ENCODE results near the gene PAEP.

The PAEP gene

DNA sequence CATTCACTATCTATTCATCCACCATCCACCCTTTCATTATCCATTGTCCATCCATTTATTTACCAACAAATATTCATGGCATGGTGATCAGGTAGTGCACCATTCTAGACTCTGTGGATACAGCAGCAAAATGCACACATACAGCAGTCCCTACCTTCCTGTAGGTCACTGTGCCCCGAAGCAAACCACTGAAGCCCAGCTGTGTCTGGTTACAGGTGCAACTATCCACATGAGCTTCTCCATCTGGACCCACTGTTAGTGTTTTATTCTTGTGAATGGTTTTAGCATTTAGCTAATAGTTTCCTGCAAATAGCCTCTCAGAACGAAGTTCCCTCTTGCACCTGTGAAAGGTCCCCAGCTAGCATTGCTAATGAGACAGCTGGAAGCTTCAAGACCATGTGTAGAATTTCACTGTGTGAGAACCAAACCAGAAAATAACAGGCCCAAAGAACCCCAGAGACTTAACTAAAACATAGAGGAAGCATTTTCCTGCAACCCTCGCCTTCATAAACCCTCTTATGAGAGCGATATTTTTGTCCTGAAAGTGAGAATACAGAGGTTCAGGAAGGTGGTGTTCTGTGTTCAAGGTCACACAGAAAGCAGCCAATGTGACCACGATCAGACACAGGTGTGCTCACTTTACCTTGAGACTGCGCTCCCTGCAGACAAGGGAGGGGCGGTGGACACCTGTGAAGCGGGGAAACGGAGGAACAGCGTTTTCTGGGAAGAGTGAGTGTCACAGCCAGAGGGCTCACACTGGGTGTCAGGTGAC, 18.5 kb downstream of the PAEP start:
- no peak for DNase-seq (ENCODE audit: low spot score)

DNA sequence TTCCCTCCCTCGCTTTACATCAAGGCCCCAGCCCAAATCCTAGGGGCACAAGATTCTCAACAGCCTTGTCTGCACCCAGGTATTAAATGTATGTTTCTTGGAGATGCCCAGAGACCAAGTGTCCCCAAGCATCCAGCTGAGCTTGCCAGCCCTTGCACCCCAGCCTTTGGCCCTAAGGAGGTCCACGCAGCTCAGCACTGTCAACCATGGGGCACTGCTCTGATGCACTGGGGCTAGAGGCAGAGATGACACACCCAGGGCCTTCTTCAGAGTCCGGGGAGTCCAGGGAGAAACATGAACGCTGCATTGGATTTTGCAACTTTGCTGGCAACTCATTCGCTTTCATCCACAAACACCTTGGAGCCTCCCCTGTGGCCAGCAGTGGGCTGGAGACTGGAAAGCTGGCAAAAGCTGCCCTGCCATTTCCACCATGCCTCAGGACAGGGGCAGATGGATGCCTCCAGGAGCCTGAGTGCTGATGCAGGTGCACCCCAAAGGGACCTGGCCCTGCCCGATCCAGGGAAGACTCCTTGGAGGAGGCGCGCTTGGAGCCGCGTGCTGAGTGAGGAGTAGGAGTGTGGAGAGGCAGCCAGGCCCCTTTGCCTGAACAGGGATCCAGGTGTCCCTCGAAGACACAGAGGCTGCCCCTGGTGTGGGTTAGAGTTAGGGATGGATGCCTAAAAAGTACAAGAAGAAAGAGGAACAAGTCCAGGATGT, 19.3 kb downstream of the PAEP start:
- DNase-seq (ENCODE audit: low spot score), result no peak

DNA sequence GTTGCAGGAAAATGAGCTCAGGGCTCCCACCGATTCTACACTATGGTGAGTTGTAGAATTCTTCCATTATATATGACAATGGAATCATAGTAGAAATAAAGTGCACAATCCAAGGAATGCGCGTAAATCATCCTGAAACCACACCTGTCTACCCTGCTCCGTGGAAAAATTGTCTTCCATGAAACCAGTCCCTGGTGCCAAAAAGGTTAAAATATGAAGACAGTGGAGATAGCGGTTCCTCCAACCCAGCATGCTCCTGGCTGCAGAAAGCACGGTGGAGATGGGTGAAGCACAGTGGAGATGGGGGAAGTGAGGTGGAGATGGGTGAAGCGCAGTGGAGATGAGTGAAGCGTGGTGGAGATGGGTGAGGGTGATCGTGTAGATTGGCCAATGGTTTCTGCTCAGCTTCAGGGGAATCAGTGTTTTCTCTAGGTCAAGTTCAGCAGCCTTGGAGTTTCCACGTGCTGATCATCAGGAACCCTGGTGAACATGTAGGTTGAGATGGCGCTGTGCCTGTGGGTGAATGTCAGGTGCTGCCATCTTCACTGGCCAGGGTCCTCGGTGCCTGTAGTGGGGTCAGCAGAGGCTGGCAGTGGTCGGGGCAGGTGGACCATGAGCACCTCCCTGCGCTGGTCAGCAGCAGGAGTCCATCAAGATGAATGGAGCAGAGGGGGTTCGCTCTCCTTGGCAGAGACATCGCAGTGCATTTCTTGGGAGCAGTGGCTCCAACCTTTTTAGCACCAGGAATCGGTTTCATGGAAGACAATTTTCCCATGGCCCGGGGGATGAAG, 20.3 kb downstream of the PAEP start:
- no peak for DNase-seq (ENCODE audit: low spot score)

DNA sequence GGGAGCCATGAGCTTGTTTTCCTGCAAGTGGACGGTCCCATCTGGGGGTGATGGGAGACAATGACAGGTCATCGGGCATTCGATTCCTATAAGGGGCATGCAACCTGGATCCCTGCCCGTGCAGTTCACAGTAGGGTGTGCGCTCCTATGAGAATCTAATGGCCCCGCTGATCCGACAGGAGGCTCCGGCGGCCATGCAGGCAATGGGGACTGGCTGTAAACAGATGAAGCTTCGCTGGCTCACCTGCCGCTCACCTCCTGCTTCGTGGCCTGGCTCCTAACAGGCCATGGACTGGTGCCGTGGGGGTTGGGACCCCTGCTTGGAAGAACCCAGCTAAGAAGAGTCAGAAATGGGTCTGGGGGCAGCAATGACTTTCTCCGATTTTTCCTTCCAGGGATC, 21.0 kb downstream of the PAEP start:
- no peak for DNase-seq (ENCODE audit: low spot score)

DNA sequence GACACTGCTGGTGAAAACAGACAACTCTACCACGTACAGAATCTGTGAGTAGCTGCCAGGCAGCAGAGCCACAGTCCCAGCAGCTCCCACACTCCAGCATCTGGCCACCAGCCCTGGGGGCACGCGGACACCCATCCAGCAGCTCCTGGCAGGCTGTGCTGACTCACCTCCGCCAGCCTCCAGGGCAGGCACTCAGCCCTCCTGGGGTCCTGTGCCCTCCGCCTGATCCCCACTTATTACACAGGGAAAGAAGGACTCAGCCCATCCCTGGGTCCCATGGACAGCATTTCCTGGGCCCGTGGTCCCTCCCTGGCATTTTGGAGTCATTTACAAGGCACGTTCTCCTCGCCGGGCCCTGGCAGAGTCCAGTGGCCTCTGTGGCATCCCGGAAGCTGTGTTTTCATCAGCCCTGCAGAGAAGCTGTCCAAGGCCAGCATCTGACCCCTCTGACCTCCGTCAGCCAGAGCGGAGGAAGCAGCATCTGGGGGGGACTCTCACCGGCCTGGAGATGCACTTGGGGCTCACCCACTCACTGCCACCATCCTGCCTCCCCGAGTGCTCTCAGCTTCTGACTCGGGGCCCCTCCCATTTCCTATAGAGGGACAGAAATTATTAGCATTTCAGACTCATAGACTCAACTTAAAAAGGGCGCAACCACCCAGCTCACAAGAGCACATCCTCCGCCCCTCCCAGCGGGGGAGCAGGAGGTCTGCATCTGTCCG, 21.6 kb downstream of the PAEP start:
- DNase-seq (ENCODE audit: low spot score), result no peak

DNA sequence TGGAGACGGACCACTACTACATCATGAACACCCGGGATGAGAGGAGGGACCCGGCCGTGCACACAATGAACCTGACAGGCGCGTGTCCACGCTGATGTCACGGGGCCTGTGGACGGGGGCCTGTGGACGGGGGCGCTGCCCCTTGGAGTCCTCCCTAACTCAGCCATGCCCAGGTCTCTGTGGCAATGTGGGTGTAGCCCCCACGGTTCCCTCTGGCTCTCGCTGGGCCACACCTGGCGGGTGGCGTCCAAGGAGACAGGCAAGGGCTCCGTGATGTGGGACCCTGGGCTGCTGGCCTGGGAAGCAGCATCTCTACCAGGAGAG, 22.1 kb downstream of the PAEP start:
- no peak for DNase-seq (ENCODE audit: low spot score)

DNA sequence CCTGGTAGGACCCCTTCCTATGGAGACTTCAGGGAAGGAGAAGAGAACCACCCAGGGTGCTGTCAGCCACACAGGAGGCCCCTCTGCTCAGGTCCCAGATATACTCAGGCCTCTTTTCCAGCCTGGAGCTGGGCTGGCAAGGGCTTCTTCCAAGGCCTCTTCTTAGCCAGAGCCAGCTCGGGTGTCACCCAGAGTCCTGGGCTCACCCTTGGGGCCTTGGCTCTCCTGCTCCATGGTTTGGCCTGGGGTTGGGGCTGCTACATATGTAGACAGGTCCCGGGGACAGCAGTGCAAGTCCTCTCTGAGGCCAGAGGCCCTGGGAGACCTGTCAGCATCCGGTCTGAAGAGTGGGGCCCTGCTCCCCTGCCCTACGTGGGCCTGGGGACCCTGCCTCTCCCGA, 22.8 kb downstream of the PAEP start:
- DNase-seq (ENCODE audit: low spot score), result no peak

DNA sequence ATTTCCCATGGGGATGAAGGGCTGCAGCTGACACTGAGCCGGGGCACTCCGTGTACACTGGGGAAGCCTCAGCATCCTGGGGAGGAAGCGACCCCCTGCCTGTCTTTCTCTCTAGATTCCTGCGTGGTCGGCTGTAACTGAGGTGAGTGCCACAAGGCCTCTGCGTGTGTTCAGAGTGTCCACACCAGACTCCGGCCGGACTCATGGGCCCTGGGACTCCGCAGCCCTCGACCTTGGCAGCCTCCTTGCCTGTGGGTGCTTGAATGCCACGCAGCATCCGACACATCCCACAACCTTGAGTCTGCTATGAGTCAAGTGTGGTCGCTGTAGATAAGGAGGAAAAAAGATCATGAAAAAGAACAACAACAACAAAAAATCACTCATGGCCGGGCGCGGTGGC, 23.4 kb downstream of the PAEP start:
- DNase-seq (ENCODE audit: low spot score), result no peak

DNA sequence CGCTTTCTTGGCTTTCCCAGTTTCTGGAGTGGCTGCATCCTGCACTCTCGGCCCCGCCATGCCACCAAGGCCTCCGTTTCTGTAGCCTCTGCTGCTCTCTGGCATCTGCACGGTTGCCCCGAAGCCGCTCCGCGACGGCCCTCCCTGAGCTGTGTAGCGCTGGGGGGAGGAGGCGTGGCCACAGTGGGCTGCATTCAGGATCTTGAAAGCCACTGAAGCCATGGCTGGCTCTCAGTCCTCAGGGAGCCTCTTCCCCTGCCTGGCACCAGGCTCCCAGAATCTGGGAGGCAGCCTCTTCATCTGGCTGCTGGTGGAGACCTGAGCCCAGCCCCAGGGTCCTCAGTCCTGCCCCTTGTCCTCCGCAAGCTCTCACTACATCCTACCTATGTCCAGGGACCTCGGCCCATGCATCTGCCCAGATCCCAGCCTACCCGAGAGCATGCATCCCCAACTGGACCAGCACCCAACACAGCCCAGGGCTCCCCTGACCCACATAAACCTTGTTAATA, 25.1 kb downstream of the PAEP start:
- DNase-seq (ENCODE audit: low spot score), result no peak

DNA sequence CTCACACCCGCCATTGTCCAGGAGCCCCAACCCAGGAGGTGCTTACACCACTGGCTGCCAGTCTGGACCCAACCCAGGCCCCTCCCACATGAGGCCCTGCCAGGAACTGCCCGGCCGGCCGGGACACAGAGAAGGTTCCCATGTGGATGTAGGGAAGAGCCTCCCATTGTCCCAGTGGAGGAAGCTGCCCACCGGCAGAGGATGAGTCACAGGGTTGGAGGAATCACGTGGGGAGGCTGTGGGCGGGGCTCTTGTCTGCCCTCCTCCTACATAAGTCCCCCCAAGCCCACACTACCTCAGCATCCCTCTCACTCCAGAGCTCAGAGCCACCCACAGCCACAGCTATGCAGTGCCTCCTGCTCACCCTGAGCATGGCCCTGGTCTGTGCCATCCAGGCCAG, 26.1 kb downstream of the PAEP start:
- DNase-seq (ENCODE audit: low spot score), result no peak

DNA sequence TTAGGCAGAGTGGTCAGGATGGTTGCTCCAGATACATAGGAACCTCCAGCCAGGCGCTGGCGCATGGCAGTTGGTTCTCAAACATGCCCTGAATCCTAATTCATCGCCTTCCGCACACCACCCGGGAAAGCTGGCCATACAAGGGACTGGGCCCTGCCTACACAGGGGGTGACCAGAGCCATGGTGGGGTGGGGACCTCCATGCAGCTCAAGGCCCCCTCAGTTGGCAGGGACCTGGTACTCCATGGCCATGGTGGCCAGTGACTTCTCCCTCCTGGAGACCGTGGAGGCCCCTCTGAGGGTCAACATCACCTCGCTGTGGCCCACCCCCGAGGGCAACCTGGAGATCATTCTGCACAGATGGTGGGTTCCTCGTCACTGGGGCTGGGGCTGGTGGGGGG, 26.8 kb downstream of the PAEP start:
- DNase-seq (ENCODE audit: low spot score), result no peak

DNA sequence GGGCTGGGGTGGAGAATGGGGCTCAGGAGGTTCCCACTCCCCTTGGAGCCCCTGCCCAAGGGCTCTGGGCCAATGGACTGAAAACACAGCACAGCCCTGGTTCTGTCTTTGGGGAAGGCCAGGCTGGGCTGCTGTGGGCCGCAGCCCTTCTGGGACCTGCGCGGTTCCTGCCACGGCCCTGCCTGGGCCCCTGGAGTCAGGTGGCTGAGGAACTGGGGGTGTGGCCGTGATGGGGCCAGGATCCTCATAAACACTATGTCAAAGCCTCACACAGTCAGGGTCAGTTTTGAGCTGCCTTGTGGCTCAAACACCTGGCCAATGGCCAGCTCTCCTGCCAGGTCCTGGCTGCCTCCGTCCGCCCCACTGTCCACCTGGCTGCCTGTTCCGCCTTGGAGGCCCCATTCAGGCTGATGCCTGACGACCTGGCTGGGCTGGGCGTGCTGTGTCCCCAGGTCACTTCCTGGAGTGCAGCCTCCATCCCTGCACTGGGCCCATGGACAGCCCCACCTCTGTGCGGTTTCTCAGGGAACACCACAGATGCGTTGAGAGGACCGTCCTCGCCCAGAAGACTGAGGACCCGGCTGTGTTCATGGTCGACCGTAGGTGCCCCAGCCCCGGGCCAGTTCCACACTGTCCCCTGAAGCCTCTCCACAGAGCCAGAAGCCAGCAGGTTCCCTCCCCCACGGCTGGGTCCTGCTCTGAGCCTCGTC, 27.5 kb downstream of the PAEP start:
- DNase-seq (ENCODE audit: low spot score), result no peak

DNA sequence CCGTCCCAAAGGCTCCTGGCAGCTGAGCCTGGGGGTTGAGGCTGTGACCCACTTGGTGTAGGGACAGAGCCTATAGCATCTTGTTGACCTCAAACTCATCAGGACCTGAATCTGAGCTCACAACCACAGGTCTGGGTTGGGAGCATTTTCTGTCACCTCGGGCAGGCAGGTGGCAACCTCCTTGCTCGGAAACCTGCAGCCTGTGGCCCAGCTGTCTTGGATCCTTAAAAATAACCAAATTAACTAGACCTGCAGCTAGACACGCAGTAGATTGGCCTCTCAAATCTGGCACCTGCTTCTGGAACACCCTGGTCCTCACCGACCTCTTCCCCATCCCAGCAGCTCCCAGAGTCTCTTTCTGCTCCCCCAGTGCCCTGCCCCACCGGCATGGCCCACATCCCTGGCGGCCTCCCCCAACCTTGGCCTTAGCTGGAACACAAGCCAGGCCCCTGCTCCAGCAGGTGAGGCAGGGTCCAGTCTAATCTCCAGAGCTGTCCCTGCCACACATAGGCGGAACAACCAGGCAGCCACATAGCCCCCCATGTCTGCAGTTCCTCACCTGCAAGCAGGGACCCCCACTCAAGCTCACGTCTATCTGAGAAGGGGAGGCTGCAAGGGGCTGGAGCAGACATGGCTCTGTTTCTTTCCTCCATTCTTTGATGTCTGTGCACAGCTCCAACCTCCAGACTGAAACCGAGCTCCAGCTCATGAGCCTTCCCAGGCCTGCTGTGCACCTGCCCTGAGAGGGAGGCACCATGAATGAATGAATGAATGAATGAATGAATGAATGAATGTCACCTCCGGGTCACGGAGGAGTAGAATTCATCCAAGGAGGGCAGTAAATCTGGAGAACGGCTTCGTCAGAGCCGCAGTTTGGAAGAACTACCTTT, 28.3 kb downstream of the PAEP start:
- no peak for DNase-seq (ENCODE audit: low spot score)

DNA sequence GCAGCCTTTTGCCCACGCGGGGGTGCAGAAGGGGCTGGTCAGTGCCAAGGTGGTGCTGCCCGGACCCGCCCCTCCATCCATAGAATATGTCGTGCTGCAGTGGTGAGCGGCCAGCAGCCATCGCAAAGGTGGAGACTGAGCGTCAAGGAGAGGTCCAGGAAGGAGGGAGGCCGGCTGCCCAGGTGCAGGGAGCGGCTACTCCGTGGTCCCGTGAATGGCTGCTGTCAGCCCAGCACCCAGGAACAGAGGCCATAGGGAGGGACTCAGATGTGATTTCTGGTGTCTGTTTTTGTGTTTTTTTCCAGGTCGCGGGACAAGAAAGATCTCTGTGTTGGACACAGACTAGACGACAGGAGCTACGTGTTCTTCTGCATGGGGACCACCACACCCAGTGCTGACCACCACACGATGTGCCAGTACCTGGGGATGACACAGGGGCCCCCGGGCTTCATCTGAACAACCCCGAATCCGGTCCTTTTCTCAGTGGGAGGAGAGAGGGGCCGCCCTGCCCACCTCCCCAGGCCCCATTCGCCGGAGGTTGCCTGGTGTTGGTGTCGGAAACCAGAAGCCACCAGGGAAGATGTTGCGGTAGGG, 29.0 kb downstream of the PAEP start:
- no peak for DNase-seq (ENCODE audit: low spot score)

DNA sequence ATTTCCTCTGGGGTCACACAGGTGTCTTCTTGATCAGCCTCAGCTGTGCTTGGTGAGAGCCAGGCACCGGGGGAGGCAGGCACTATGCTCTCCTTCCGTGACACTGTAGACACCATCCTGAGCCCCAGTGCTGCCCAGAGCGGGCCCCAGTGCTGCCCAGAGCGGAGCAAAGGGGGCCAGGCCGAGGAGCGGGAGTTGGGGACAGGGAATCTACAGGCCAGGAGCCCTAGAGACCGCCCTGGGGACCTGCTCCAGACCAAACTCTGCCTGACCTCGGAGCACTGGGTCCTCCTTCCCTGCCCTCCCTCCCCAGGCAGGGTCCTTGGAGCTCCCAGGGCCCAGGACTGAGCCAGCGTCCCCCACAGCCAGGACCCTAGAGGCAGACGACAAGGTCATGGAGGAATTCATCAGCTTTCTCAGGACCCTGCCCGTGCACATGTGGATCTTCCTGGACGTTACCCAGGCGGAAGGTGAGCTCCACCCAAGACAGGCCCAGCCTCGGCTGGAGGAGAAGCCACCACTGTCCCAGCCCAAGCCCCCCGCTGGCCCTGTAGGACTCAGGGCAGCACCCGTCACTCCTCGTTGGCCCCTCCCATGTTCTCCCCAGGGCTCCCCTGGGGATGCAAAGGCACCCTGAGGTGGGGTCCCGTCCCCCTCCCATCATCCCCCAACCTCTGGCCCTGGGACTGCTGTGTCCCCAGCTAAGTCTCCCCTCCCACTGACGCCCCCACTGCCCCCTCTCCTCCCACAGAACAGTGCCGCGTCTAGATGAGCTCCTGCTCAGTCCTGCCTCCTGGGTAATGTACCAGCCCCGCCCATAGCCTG, 30.2 kb downstream of the PAEP start:
- no peak for DNase-seq (ENCODE audit: low spot score)

DNA sequence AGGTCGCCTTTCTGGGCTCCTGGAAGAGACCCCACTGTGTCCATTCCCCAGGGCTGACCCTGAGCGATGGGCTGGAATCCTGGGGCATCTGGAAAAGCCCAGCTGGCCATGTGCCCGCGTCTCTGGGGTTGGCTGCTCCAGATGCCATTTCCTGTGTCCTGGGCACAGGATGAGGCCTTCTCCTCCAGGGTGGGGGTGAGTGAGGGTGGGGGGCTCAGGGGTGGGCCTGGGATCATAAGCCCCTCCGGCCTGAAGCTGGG, 30.7 kb downstream of the PAEP start:
- no peak for DNase-seq (ENCODE audit: low spot score)

DNA sequence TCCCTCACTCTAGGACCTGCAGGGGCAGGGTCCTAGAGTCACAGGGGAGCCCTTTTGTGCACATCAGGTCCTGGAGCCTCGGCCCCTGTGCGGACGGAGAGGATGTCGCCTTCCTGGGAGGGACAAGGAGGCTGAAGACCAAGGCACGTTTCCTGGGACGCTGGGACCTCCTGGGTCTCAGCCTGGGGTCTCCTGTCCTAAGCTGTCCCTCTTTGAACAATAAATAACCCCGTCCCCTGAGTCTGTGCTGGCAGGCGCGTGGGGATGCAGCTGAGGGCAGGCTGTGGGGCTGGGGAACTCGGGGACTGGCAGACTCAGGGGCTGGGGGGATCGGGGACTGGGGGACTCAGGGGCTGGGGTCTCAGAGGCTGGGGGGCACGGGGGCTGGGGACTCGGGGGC, 31.1 kb downstream of the PAEP start:
- no peak for DNase-seq (ENCODE audit: low spot score)

DNA sequence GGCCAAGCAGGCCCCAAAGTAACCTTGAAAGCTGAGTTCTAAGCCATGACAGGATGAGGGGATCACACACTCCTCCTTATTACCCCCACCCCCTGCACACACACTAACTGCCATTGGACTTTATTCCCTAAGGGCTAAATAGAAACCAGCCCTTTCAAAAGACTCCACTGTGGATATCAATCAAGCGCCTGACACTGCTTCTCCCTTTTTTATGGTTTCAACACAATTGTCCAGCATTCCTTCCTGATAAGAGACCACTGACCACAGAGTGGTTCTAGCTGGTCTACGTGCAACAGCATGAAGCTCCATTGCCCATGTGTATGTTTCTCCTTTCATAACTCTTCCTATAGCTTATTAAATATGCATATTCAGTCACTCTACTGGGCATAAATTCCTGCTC, 34.7 kb downstream of the PAEP start:
- DNase-seq (ENCODE audit: low spot score), result no peak

DNA sequence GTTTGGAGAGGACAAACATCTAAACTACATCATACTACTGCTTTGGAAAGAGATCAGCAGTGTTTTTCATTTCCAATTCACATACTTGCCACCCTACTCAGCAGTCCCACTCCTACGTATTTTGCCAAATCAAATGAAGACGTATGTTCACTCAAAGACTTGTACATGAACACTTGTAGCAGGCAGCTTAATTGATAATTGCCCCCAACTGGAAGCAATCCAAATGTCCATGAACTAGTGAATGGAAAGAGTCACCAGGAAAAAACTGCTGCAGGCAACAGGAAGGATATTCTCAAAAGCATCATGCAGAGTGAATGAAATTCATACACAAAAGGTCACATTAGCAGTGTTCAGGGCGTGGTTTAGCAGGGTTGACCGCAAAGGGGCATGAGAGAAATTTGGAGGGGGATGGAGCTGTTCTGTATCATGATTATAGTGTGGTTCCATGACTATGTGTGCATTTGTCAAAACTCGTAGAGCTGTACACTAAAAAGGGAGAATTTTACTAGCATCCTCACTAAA, 38.8 kb downstream of the PAEP start:
- DNase-seq (ENCODE audit: low spot score), result no peak

Measured in HuH-7.5 (cell line).